HPDE6-E6E7 (cell line): Measurements from ENCODE around the gene LTBP3.

Experiments
- DNase-seq: peaks from one replicate; pipeline ENCODE4 v3.0.0; 2011; ENCODE audit warnings: missing footprints; ENCODE audit errors: extremely low spot score

The LTBP3 gene

GRCh38 chr11:65506772-65507505 lies 51.2 kb downstream of the LTBP3 start:
- DNase-seq = no peak

DNA sequence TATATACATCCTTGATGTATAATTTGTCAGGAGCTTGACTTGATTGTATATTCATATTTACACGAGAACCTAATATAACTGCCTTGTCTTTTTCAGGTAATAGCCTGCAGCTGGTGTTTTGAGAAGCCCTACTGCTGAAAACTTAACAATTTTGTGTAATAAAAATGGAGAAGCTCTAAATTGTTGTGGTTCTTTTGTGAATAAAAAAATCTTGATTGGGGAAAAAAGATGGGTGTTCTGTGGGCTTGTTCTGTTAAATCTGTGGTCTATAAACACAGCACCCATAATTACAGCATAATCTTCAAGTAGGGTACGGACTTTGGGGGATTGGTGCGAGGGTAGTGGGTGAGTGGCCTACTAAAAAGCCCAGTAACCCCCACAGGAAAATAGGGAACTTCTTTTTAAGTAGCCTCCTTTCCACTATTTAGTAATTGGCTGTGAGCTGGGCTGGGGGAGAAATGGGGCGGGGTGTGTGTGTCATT lies 51.8 kb downstream of the LTBP3 start:
- no peak for DNase-seq

GRCh38 chr11:65505466-65506289 lies 52.5 kb downstream of the LTBP3 start:
- no peak for DNase-seq

DNA sequence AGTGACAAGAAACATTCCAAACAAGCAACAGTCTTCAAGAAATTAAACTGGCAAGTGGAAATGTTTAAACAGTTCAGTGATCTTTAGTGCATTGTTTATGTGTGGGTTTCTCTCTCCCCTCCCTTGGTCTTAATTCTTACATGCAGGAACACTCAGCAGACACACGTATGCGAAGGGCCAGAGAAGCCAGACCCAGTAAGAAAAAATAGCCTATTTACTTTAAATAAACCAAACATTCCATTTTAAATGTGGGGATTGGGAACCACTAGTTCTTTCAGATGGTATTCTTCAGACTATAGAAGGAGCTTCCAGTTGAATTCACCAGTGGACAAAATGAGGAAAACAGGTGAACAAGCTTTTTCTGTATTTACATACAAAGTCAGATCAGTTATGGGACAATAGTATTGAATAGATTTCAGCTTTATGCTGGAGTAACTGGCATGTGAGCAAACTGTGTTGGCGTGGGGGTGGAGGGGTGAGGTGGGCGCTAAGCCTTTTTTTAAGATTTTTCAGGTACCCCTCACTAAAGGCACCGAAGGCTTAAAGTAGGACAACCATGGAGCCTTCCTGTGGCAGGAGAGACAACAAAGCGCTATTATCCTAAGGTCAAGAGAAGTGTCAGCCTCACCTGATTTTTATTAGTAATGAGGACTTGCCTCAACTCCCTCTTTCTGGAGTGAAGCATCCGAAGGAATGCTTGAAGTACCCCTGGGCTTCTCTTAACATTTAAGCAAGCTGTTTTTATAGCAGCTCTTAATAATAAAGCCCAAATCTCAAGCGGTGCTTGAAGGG lies 53.3 kb downstream of the LTBP3 start:
- DNase-seq = no peak

- no peak for DNase-seq
These were observed 54.0 kb downstream of the LTBP3 start for GRCh38 chr11:65503949-65504673.

- no peak for DNase-seq
These were observed 54.7 kb downstream of the LTBP3 start for GRCh38 chr11:65503368-65503948.

- no peak for DNase-seq
These were observed 55.4 kb downstream of the LTBP3 start for GRCh38 chr11:65502555-65503367.

- no peak for DNase-seq
These were observed 55.9 kb downstream of the LTBP3 start for GRCh38 chr11:65502274-65502554.

DNA sequence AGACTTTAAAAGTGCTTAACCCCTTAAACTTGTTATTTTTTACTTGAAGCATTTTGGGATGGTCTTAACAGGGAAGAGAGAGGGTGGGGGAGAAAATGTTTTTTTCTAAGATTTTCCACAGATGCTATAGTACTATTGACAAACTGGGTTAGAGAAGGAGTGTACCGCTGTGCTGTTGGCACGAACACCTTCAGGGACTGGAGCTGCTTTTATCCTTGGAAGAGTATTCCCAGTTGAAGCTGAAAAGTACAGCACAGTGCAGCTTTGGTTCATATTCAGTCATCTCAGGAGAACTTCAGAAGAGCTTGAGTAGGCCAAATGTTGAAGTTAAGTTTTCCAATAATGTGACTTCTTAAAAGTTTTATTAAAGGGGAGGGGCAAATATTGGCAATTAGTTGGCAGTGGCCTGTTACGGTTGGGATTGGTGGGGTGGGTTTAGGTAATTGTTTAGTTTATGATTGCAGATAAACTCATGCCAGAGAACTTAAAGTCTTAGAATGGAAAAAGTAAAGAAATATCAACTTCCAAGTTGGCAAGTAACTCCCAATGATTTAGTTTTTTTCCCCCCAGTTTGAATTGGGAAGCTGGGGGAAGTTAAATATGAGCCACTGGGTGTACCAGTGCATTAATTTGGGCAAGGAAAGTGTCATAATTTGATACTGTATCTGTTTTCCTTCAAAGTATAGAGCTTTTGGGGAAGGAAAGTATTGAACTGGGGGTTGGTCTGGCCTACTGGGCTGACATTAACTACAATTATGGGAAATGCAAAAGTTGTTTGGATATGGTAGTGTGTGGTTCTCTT lies 56.5 kb downstream of the LTBP3 start:
- DNase-seq = no peak

DNA sequence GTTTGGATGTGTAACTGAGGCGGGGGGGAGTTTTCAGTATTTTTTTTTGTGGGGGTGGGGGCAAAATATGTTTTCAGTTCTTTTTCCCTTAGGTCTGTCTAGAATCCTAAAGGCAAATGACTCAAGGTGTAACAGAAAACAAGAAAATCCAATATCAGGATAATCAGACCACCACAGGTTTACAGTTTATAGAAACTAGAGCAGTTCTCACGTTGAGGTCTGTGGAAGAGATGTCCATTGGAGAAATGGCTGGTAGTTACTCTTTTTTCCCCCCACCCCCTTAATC lies 57.0 kb downstream of the LTBP3 start:
- DNase-seq = no peak

- no peak for DNase-seq
These were observed 57.6 kb downstream of the LTBP3 start for GRCh38 chr11:65500387-65501185.

DNA sequence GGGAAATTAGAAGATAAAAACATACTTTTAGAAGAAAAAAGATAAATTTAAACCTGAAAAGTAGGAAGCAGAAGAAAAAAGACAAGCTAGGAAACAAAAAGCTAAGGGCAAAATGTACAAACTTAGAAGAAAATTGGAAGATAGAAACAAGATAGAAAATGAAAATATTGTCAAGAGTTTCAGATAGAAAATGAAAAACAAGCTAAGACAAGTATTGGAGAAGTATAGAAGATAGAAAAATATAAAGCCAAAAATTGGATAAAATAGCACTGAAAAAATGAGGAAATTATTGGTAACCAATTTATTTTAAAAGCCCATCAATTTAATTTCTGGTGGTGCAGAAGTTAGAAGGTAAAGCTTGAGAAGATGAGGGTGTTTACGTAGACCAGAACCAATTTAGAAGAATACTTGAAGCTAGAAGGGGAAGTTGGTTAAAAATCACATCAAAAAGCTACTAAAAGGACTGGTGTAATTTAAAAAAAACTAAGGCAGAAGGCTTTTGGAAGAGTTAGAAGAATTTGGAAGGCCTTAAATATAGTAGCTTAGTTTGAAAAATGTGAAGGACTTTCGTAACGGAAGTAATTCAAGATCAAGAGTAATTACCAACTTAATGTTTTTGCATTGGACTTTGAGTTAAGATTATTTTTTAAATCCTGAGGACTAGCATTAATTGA lies 58.3 kb downstream of the LTBP3 start:
- DNase-seq = no peak

- DNase-seq = no peak
These were observed 59.0 kb downstream of the LTBP3 start, which contains the start of gene MALAT1 for GRCh38 chr11:65498977-65499712. Gene MALAT1, plus strand, starts transcription at chr11:65499045.

DNA sequence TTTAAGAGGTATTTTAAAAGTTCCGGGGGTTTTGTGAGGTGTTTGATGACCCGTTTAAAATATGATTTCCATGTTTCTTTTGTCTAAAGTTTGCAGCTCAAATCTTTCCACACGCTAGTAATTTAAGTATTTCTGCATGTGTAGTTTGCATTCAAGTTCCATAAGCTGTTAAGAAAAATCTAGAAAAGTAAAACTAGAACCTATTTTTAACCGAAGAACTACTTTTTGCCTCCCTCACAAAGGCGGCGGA lies 59.5 kb downstream of the LTBP3 start:
- no peak for DNase-seq

DNA sequence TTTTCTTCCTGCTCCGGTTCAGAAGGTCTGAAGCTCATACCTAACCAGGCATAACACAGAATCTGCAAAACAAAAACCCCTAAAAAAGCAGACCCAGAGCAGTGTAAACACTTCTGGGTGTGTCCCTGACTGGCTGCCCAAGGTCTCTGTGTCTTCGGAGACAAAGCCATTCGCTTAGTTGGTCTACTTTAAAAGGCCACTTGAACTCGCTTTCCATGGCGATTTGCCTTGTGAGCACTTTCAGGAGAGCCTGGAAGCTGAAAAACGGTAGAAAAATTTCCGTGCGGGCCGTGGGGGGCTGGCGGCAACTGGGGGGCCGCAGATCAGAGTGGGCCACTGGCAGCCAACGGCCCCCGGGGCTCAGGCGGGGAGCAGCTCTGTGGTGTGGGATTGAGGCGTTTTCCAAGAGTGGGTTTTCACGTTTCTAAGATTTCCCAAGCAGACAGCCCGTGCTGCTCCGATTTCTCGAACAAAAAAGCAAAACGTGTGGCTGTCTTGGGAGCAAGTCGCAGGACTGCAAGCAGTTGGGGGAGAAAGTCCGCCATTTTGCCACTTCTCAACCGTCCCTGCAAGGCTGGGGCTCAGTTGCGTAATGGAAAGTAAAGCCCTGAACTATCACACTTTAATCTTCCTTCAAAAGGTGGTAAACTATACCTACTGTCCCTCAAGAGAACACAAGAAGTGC lies 60.0 kb downstream of the LTBP3 start:
- no peak for DNase-seq

DNA sequence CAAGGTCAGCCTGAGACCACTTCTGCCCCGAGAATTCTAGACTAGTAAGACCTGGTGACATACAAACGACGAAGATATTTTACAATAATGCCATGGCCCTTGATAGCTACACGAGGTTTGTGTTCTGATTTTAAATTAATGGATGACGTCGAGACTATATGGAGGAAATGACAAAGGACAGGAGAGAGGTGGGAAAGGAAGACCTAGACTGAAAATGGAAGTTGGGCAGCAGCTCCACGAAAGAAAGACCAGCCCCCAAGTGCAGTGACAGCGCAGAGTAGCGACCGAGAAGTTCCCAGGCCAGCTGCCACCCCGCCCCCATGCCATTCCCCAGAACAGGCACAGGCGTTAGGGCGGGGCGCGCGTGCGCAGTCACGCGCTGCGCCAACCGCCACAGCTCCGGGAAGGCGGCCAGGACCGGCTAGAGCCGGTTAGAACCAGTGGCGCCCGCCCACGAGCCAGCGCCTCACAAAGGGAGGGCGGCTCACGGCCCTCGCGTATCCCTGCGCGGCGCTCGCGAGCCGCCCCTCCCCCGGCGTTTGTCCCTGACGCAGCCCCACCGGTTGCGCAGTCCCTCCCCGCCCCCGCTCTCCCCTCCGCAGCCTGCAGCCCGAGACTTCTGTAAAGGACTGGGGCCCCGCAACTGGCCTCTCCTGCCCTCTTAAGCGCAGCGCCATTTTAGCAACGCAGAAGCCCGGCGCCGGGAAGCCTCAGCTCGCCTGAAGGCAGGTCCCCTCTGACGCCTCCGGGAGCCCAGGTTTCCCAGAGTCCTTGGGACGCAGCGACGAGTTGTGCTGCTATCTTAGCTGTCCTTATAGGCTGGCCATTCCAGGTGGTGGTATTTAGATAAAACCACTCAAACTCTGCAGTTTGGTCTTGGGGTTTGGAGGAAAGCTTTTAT lies 60.8 kb downstream of the LTBP3 start:
- peak; percentile 66 for DNase-seq
